CD14-positive monocyte (primary cell): ENCODE results near the gene TTC9C. TPM values are rescaled to one million over a fixed set of nuclear protein-coding genes. Genes with fewer than 3 reads are reported as not detected.
A peak's percentile ranks its signal among the peaks of the same experiment; 100 is the strongest.

ENCODE experiments used
- DNase-seq, 3 donors: peaks; one replicate each; pipeline ENCODE4 v3.0.0-alpha.2; 2011 to 2022
- H2AFZ ChIP-seq: 2 replicates; pipeline ENCODE4 v1.6.0; 2012; ENCODE audit warnings: mild to moderate bottlenecking, low read depth, low read length, inconsistent platforms; ENCODE audit not compliant: insufficient read depth, poor library complexity, severe bottlenecking
- H3K27ac ChIP-seq, 2 donors: 1 replicate in 1 of 2; 2 replicates in 1 of 2; pipeline ENCODE4 v1.5.1; 2012 to 2013; ENCODE audit warnings: low read length in 2 of 2, control low read depth in 1 of 2, inconsistent platforms in 1 of 2, low read depth in 1 of 2, mild to moderate bottlenecking in 1 of 2
- H3K27me3 ChIP-seq, 2 donors: one replicate each; pipeline versions ENCODE4 v1.6.0 to v1.6.1; 2011 to 2013; ENCODE audit warnings: low read length in 2 of 2; ENCODE audit not compliant: control insufficient read depth in 2 of 2, insufficient read depth in 2 of 2
- H3K36me3 ChIP-seq, 2 donors: replicated peaks in 1 of 2; 1 replicate in 1 of 2; 2 replicates in 1 of 2; pipeline versions ENCODE4 v1.5.1 to v1.6.1; 2012 to 2013; ENCODE audit warnings: low read length in 2 of 2, control low read depth in 1 of 2, inconsistent platforms in 1 of 2, mild to moderate bottlenecking in 1 of 2; ENCODE audit not compliant: insufficient read depth in 2 of 2, control insufficient read depth in 1 of 2
- H3K4me1 ChIP-seq, 2 donors: 1 replicate in 1 of 2; 2 replicates in 1 of 2; pipeline versions ENCODE4 v1.5.1 to v1.6.1; 2012 to 2013; ENCODE audit warnings: low read length in 2 of 2, control low read depth in 1 of 2, inconsistent platforms in 1 of 2, mild to moderate bottlenecking in 1 of 2, moderate library complexity in 1 of 2; ENCODE audit not compliant: insufficient read depth in 2 of 2, control insufficient read depth in 1 of 2
- H3K4me2 ChIP-seq: replicated peaks from 2 replicates; pipeline ENCODE3; 2012; ENCODE audit warnings: low read length, moderate library complexity, mild to moderate bottlenecking; ENCODE audit not compliant: poor library complexity, severe bottlenecking; ENCODE audit errors: extremely low read depth
- H3K4me3 ChIP-seq, 3 experiments: fragments of 200-600 bp in 1 of 3; sonication (generic) in 1 of 3; replicated peaks in 1 of 3; 1 replicate in 2 of 3; 2 replicates in 1 of 3; pipeline ENCODE4 v1.5.1; 2011 to 2013; ENCODE audit warnings: low read length in 3 of 3, mild to moderate bottlenecking in 3 of 3, control low read depth in 2 of 3, low read depth in 2 of 3, inconsistent platforms in 1 of 3, moderate library complexity in 1 of 3
- H3K79me2 ChIP-seq: 2 replicates; pipeline ENCODE4 v1.6.0; 2012; ENCODE audit warnings: mild to moderate bottlenecking, control low read depth, inconsistent platforms, low read length, moderate library complexity; ENCODE audit not compliant: insufficient read depth
- H3K9ac ChIP-seq: 2 replicates; pipeline ENCODE4 v1.6.0; 2017; ENCODE audit warnings: low read length, mild to moderate bottlenecking; ENCODE audit not compliant: insufficient read depth, poor library complexity, severe bottlenecking
- H3K9me3 ChIP-seq, 2 donors: replicated peaks in 1 of 2; 1 replicate in 1 of 2; 2 replicates in 1 of 2; pipeline versions ENCODE4 v1.5.1 to v1.6.1; 2012 to 2013; ENCODE audit warnings: low read length in 2 of 2, control low read depth in 1 of 2; ENCODE audit not compliant: control insufficient read depth in 1 of 2, insufficient read depth in 1 of 2
- H4K20me1 ChIP-seq: 2 replicates; pipeline ENCODE4 v1.6.0; 2012; ENCODE audit warnings: mild to moderate bottlenecking, low read length, control low read depth, moderate library complexity; ENCODE audit not compliant: insufficient read depth
- H3K27ac Mint-ChIP-seq, 7 donors: one replicate each; pipeline ENCODE4 v1.8.0; 2020; ENCODE audit warnings: mild to moderate bottlenecking in 7 of 7, mixed read lengths in 7 of 7, moderate library complexity in 6 of 7, inconsistent platforms in 2 of 7
- H3K27me3 Mint-ChIP-seq, 3 donors: one replicate each; pipeline ENCODE4 v1.8.0; 2021 to 2022; ENCODE audit warnings: low read depth in 3 of 3, mild to moderate bottlenecking in 3 of 3, mixed read lengths in 3 of 3, moderate library complexity in 3 of 3, inconsistent platforms in 1 of 3
- H3K36me3 Mint-ChIP-seq, 2 donors: one replicate each; pipeline ENCODE4 v1.8.0; 2020; ENCODE audit warnings: mixed read lengths in 2 of 2, inconsistent platforms in 1 of 2, mild to moderate bottlenecking in 1 of 2
- H3K4me1 Mint-ChIP-seq: one replicate; pipeline ENCODE4 v1.8.0; 2020; ENCODE audit warnings: mild to moderate bottlenecking, mixed read lengths
- H3K4me3 Mint-ChIP-seq, 2 donors: one replicate each; pipeline ENCODE4 v1.8.0; 2020; ENCODE audit warnings: mild to moderate bottlenecking in 2 of 2, mixed read lengths in 2 of 2, moderate library complexity in 1 of 2
- H3K9me3 Mint-ChIP-seq, 7 donors: one replicate each; pipeline ENCODE4 v1.8.0; 2020 to 2022; ENCODE audit warnings: mixed read lengths in 7 of 7, mild to moderate bottlenecking in 6 of 7, moderate library complexity in 6 of 7, inconsistent platforms in 2 of 7
- WGBS: methylation state at CpG from one replicate; pipeline ENCODE4 v1.1.5; 2013; ENCODE audit warnings: missing lambda C conversion rate; ENCODE audit not compliant: insufficient coverage; 5-methylcytosine and 5-hydroxymethylcytosine counted together
- intact Hi-C, 2 donors: fragments of 100-400 bp; cut with micrococcal nuclease; formaldehyde crosslinking; loops; one replicate each; pipeline versions ENCODE4 v1.15.0 to v1.15.1; 2023
- polyA plus RNA-seq, 3 donors: library from polyadenylated mRNA; depleted of rRNA in 1 of 3; unstranded in 2 of 3; stranded (reverse) in 1 of 3; fragments of 300-500 nt in 2 of 3; fragments of >200 nt in 1 of 3; fragmentation: Illumina TruSeq in 2 of 3; gene quantifications; 1 replicate in 2 of 3; 2 replicates in 1 of 3; pipeline ENCODE4 v1.2.3, GENCODE V29; 2012 to 2021
- TF ChIP-seq, protein P1 (sequence below): fragments of 200-600 bp; IDR thresholded peaks from one replicate; pipeline ENCODE4 v1.8.0; 2022; ENCODE audit warnings: antibody characterized with exemption, mild to moderate bottlenecking

The TTC9C gene
- polyA plus RNA-seq, 3 donors: 17.9 to 21.6 (median 20.4) TPM

DNA sequence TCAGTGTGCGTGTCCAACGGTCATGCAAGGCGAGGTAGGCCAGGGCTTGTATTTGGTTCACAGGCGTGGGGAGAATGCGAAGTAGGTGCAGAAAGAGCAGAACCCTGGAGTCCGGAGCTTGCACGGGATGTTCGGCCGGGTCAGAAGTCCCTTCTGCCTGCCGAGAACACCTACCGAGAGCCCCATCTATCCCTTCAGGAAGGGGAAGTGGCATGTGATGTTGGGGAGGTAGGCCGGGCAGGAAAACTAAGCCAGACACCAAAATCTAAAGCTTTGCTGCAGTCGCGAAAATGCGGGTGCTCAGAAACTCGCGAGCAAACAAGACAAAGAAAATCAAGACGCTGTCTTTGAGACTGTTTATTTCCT, 42.5 kb downstream of the TTC9C start:
- Mint-ChIP-seq H3K27ac (peak overlapping the region; percentile 89 to 98 (median 95)), H3K4me3 (peak overlapping the region; percentile 84 to 94), H3K27me3 (peaks cover 0 to 2% (median 0%) of the 10 kb centered on the region in 3 donors), H3K9me3 (peaks cover 0 to 9% (median 0%) of the 10 kb centered on the region in 7 donors), H3K4me1 (peaks cover 34% of the 10 kb centered on the region), H3K36me3 (peaks cover 21 to 38% of the 10 kb centered on the region in 2 donors)
- Histone ChIP-seq H3K36me3 (peaks cover 20 to 32% of the 10 kb centered on the region in 2 donors), H3K9ac (peak overlapping the region; percentile 68), H3K79me2 (peaks cover 25% of the 10 kb centered on the region), H4K20me1 (no peaks in the 10 kb centered on the region), H2AFZ (peak overlapping the region; percentile 87), H3K9me3 (no peaks in the 10 kb centered on the region), H3K4me2 (peak overlapping the region; percentile 90), H3K4me1 (peaks cover 27 to 37% of the 10 kb centered on the region in 2 donors), H3K27me3 (no peaks in the 10 kb centered on the region), H3K27ac (peak overlapping the region; percentile 63 to 86), H3K4me3 (peak overlapping the region; percentile 64 to 87 (median 65))
- peak in 2 of 3 donors; percentile 7 to 41 for DNase-seq
- intact Hi-C loops: loop anchor here (1.0 to 5.0 kb wide), 2 partner anchors 34 to 43 kb away; partner anchors contain the start of genes HNRNPUL2 (in 2 of the 2) and TTC9C (in 2 of the 2)
- TF ChIP-seq, protein P1, sequence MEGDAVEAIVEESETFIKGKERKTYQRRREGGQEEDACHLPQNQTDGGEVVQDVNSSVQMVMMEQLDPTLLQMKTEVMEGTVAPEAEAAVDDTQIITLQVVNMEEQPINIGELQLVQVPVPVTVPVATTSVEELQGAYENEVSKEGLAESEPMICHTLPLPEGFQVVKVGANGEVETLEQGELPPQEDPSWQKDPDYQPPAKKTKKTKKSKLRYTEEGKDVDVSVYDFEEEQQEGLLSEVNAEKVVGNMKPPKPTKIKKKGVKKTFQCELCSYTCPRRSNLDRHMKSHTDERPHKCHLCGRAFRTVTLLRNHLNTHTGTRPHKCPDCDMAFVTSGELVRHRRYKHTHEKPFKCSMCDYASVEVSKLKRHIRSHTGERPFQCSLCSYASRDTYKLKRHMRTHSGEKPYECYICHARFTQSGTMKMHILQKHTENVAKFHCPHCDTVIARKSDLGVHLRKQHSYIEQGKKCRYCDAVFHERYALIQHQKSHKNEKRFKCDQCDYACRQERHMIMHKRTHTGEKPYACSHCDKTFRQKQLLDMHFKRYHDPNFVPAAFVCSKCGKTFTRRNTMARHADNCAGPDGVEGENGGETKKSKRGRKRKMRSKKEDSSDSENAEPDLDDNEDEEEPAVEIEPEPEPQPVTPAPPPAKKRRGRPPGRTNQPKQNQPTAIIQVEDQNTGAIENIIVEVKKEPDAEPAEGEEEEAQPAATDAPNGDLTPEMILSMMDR: no peak
- WGBS: 0% methylated on average over 4 of the region's 18 CpGs

DNA sequence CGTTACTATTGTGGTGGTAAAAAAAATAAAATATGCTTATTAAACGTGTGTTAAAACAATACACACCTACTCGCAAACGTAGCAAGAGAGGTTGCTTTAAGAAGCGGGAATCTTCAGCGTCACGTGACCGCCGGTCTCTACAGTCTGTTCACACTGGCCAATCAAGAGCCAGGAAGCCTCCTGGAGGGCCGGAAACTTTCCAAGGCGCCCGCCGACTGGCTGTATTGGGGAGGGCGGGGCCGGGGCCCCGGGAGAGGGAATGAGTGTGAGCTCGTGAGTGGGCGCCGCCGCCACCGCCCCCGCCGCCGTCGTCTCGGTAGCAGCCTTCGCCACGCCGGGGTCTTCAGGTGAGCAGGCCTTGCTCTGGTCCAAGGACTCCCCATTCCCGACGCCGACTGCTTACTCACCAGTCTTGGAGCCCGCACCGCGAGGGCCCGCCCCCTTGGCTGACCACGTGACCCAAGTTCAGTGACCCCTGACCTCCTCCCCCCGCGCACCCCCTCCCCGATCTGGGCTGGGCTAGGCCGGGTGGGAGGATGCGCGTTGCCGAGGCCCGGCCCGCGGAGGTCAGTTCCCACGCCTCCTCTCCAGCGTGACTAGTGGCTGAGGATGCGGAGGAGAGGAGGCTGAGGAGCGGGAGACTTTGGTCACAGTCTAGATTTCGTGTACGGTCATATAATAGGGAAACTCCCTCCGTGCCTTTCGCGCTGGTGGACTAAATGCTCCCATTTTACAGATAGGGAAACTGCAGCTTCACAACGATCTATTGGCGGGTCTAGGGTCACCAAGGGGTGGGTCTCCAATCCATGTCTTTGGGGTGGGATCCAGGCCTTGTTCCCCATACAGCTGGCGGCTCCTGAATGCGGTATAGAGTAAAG, 43.1 kb downstream of the TTC9C start, which contains the start of gene TAF6L:
TSS of gene TAF6L (plus strand) at position 253 of the 878 bp plus-strand sequence. CDS start 4,388 bp downstream, outside the sequence.
- Mint-ChIP-seq H3K9me3 (peaks cover 0 to 9% (median 0%) of the 10 kb centered on the region in 7 donors), H3K27me3 (peaks cover 0 to 2% (median 0%) of the 10 kb centered on the region in 3 donors), H3K27ac (peak within 1 kb of the TSS; percentile 89 to 98 (median 95)), H3K4me1 (peaks cover 34% of the 10 kb centered on the region), H3K36me3 (peaks cover 22 to 38% of the 10 kb centered on the region in 2 donors), H3K4me3 (peak within 1 kb of the TSS; percentile 84 to 94)
- Histone ChIP-seq H3K27ac (peak within 1 kb of the TSS; percentile 63 to 86), H3K4me2 (peak within 1 kb of the TSS; percentile 90), H3K79me2 (peaks cover 25% of the 10 kb centered on the region), H3K36me3 (peaks cover 21 to 32% of the 10 kb centered on the region in 2 donors), H3K27me3 (no peaks in the 10 kb centered on the region), H4K20me1 (no peaks in the 10 kb centered on the region), H3K4me1 (peaks cover 27 to 37% of the 10 kb centered on the region in 2 donors), H3K9ac (peak within 1 kb of the TSS; percentile 68), H3K4me3 (peak within 1 kb of the TSS; percentile 64 to 87 (median 65)), H2AFZ (peak within 1 kb of the TSS; percentile 87), H3K9me3 (no peaks in the 10 kb centered on the region)
- TF ChIP-seq, protein P1: no peak
- intact Hi-C loops: loop anchor here (1.0 to 5.0 kb wide), 2 partner anchors 33 to 44 kb away; partner anchors contain the start of genes HNRNPUL2 (in 2 of the 2) and TTC9C (in 2 of the 2)
- WGBS: under 1% methylated on average over 42 of the region's 60 CpGs
- DNase-seq: peak; percentile 94 to 98 (median 96)
